HEK293T (cell line): Measurements from ENCODE around the gene ZNF777.

Experiments used
- ELF4 ChIP-seq: fragments of 450-650 bp; IDR thresholded peaks from 2 replicates; pipeline ENCODE4 v1.6.1; 2017; ENCODE audit warnings: antibody characterized with exemption
- NFRKB ChIP-seq: fragments of 450-650 bp; IDR thresholded peaks from 2 replicates; pipeline ENCODE4 v1.6.1; 2016; ENCODE audit warnings: mild to moderate bottlenecking, moderate library complexity
- SUZ12 ChIP-seq: fragments of 450-650 bp; IDR thresholded peaks from 2 replicates; pipeline ENCODE4 v1.6.1; 2016; ENCODE audit warnings: mild to moderate bottlenecking

- TF ChIP-seq SUZ12 (no peak), ELF4 (no peak), NFRKB (no peak)
These were observed 8.9 kb upstream of the ZNF777 start for GRCh38 chr7:149469806-149470205.
